AG09309 (cell line): ENCODE data around the gene CCM2.

ENCODE experiments used
- DNase-seq: peaks from one replicate; pipeline ENCODE4 v3.0.0-alpha.2; 2010; ENCODE audit warnings: low read depth
- H3K4me3 ChIP-seq: 2 replicates; pipeline ENCODE4 v1.5.1; 2011; ENCODE audit warnings: mild to moderate bottlenecking, low read depth, low read length, moderate library complexity; ENCODE audit not compliant: control insufficient read depth
- TF ChIP-seq, protein P1 (sequence below): IDR thresholded peaks from 2 replicates; pipeline ENCODE4 v1.5.1; 2011; ENCODE audit warnings: mild to moderate bottlenecking, low read depth, low read length, inconsistent platforms; ENCODE audit not compliant: insufficient read depth, control insufficient read depth; ENCODE audit errors: missing control alignments

CCM2 gene

GRCh38 chr7:45007106-45007505 is 7.1 kb downstream of the CCM2 start:
- TF ChIP-seq, protein P1, sequence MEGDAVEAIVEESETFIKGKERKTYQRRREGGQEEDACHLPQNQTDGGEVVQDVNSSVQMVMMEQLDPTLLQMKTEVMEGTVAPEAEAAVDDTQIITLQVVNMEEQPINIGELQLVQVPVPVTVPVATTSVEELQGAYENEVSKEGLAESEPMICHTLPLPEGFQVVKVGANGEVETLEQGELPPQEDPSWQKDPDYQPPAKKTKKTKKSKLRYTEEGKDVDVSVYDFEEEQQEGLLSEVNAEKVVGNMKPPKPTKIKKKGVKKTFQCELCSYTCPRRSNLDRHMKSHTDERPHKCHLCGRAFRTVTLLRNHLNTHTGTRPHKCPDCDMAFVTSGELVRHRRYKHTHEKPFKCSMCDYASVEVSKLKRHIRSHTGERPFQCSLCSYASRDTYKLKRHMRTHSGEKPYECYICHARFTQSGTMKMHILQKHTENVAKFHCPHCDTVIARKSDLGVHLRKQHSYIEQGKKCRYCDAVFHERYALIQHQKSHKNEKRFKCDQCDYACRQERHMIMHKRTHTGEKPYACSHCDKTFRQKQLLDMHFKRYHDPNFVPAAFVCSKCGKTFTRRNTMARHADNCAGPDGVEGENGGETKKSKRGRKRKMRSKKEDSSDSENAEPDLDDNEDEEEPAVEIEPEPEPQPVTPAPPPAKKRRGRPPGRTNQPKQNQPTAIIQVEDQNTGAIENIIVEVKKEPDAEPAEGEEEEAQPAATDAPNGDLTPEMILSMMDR = no peak
- DNase-seq = no peak
- H3K4me3 ChIP-seq = no peak overlapping the region

DNA sequence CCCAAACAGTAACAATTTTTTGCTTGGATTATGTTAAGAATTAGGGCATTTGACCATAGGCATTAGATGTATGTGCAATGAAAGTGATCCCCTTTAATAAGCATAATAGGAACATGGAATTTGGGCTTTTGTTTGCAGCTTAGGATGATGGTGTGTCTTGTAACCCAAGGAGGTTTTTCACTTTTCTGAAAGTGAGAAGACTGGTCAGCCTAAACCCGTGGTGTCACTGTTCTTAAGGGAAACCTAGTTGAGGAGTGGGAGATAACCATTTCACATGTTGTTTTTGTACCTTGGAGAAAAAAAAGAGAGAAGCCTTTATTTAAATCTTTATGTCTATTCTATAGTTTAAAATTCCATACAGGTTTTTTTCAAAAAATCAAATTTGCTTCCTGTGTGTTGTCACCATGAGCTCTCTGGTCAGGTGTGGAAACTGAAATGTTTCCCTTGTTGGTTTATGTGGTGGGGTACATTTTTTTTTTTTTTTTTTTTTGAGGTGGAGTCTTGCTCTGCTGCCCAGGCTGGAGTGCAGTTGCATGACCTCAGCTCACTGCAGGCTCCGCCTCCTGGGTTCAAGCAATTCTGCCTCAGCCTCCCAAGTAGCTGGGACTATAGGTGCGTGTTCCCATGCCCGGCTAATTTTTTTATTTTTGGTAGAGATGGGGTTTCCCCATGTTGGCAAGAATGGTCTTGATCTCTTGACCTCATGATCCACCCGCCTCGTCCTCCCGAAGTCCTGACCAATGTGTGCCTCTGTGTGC is 7.7 kb downstream of the CCM2 start:
- TF ChIP-seq, protein P1 = no peak
- no peak overlapping the region for H3K4me3 ChIP-seq
- DNase-seq = no peak

- TF ChIP-seq, protein P1 = no peak
- no peak overlapping the region for H3K4me3 ChIP-seq
- no peak for DNase-seq
Observed at GRCh38 chr7:45013465-45013967, 13.5 kb downstream of the CCM2 start.

GRCh38 chr7:45015313-45015712 is 15.3 kb downstream of the CCM2 start:
- no peak overlapping the region for H3K4me3 ChIP-seq

DNA sequence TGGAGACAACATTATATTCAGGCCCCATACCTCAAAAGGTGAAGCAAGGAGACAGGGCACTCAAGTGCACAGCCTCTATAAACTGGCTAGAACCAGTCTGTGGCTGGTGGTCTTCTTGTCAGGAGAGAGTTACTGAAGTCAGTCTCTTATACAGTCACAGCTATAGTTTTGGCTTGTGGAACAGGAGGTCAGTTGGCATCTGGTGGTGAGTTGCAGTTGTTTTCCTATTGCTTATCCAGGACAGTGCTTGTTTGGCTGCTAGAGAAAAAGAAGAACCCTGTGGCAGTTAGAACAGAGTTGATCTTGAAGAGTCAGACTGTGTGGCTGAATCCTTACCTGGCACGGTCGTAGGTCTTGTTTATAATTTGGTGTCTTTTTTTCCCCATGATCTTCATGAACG is 17.3 kb downstream of the CCM2 start:
- H3K4me3 ChIP-seq = no peak overlapping the region
- no peak for DNase-seq
- TF ChIP-seq, protein P1 = no peak

More at GRCh38 chr7:45015313-45015712, 15.3 kb downstream of the CCM2 start:
- TF ChIP-seq, protein P1 = no peak
- DNase-seq = no peak

DNA sequence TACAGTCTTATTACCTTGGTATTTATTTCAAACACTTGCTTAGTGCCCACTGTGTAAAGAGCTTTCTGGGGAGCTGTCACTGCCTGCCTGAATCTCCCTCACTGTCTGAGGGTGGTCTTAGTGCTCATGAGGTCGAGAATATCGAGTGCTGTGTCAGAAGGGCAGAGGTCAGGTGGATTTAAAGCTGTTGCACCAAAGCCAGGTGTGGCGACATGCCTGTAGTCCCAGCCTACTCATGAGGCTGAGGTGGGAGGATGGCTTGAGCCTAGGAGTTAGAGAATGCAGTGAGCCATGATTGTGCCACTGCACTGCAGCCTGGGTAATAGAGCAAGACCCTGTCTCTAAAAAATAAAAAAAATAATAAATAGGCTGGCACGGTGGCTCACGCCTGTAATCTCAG is 20.9 kb downstream of the CCM2 start:
- DNase-seq = no peak
- TF ChIP-seq, protein P1 = no peak
- H3K4me3 ChIP-seq = no peak overlapping the region
